HUES48 (cell line): ENCODE results near the gene MAST2.

Source experiments
- H3K27ac ChIP-seq: one replicate; pipeline ENCODE4 v1.7.0; 2013; ENCODE audit warnings: low read depth, low read length, inconsistent platforms
- H3K27me3 ChIP-seq: 2 replicates; pipeline ENCODE4 v1.6.1; 2013; ENCODE audit warnings: mild to moderate bottlenecking, low read length; ENCODE audit not compliant: control insufficient read depth, insufficient read depth
- H3K36me3 ChIP-seq: 2 replicates; pipeline ENCODE4 v1.6.1; 2013; ENCODE audit warnings: low read length; ENCODE audit not compliant: control insufficient read depth, insufficient read depth
- H3K4me1 ChIP-seq: 2 replicates; pipeline ENCODE4 v1.6.1; 2013; ENCODE audit warnings: mild to moderate bottlenecking, low read length; ENCODE audit not compliant: control insufficient read depth, insufficient read depth
- H3K4me3 ChIP-seq: 2 replicates; pipeline ENCODE4 v1.5.1; 2013; ENCODE audit warnings: mild to moderate bottlenecking, low read depth, low read length
- H3K9ac ChIP-seq: 2 replicates; pipeline ENCODE4 v1.6.1; 2013; ENCODE audit warnings: mild to moderate bottlenecking, low read depth, low read length, moderate library complexity
- H3K9me3 ChIP-seq: 2 replicates; pipeline ENCODE4 v1.6.1; 2013; ENCODE audit warnings: low read length; ENCODE audit not compliant: control insufficient read depth, insufficient read depth

The MAST2 gene

GRCh38 chr1:45876000-45876617 is 72.7 kb downstream of the MAST2 start:
- Histone ChIP-seq H3K27ac (no peak overlapping the region), H3K27me3 (no peaks in the 10 kb centered on the region), H3K36me3 (no peaks in the 10 kb centered on the region), H3K9ac (no peak overlapping the region), H3K4me1 (no peaks in the 10 kb centered on the region), H3K4me3 (no peak overlapping the region), H3K9me3 (no peaks in the 10 kb centered on the region)

GRCh38 chr1:45877264-45877663 is 73.9 kb downstream of the MAST2 start:
- Histone ChIP-seq H3K4me3 (no peak overlapping the region), H3K27me3 (no peaks in the 10 kb centered on the region), H3K9ac (no peak overlapping the region), H3K9me3 (no peaks in the 10 kb centered on the region), H3K36me3 (no peaks in the 10 kb centered on the region), H3K4me1 (peaks cover 2% of the 10 kb centered on the region; the same call in 1 of the 2 replicates), H3K27ac (no peak overlapping the region)

GRCh38 chr1:45879885-45880598 is 76.6 kb downstream of the MAST2 start:
- no peak overlapping the region for H3K4me3 ChIP-seq
- no peaks in the 10 kb centered on the region for H3K36me3 ChIP-seq
- no peak overlapping the region for H3K9ac ChIP-seq
- no peaks in the 10 kb centered on the region for H3K27me3 ChIP-seq
- no peaks in the 10 kb centered on the region for H3K9me3 ChIP-seq
- H3K4me1 ChIP-seq, result peaks cover 2% of the 10 kb centered on the region; the same call in 1 of the 2 replicates
- no peak overlapping the region for H3K27ac ChIP-seq

GRCh38 chr1:45880930-45881329 is 77.5 kb downstream of the MAST2 start:
- Histone ChIP-seq H3K27ac (no peak overlapping the region), H3K27me3 (no peaks in the 10 kb centered on the region), H3K9me3 (no peaks in the 10 kb centered on the region), H3K36me3 (no peaks in the 10 kb centered on the region), H3K9ac (no peak overlapping the region), H3K4me1 (peaks cover 2% of the 10 kb centered on the region; the same call in 1 of the 2 replicates), H3K4me3 (no peak overlapping the region)

- Histone ChIP-seq H3K27me3 (no peaks in the 10 kb centered on the region), H3K4me3 (no peak overlapping the region), H3K27ac (no peak overlapping the region), H3K9me3 (no peaks in the 10 kb centered on the region), H3K4me1 (peaks cover 2% of the 10 kb centered on the region; the same call in 1 of the 2 replicates), H3K36me3 (no peaks in the 10 kb centered on the region), H3K9ac (no peak overlapping the region)
Measured at GRCh38 chr1:45883658-45884057, 80.2 kb downstream of the MAST2 start.

GRCh38 chr1:45884700-45885099 is 81.3 kb downstream of the MAST2 start:
- Histone ChIP-seq H3K4me3 (no peak overlapping the region), H3K9ac (no peak overlapping the region), H3K36me3 (no peaks in the 10 kb centered on the region), H3K4me1 (peaks cover 2% of the 10 kb centered on the region; the same call in 1 of the 2 replicates), H3K27ac (no peak overlapping the region), H3K9me3 (no peaks in the 10 kb centered on the region), H3K27me3 (no peaks in the 10 kb centered on the region)

GRCh38 chr1:45886229-45886628 is 82.8 kb downstream of the MAST2 start:
- no peaks in the 10 kb centered on the region for H3K36me3 ChIP-seq
- H3K9ac ChIP-seq, result no peak overlapping the region
- H3K4me1 ChIP-seq, result peaks cover 2% of the 10 kb centered on the region; the same call in 1 of the 2 replicates
- no peak overlapping the region for H3K4me3 ChIP-seq
- H3K9me3 ChIP-seq, result no peaks in the 10 kb centered on the region
- no peaks in the 10 kb centered on the region for H3K27me3 ChIP-seq
- H3K27ac ChIP-seq, result no peak overlapping the region

- no peaks in the 10 kb centered on the region for H3K9me3 ChIP-seq
Measured at GRCh38 chr1:45887156-45887842, 83.9 kb downstream of the MAST2 start.

GRCh38 chr1:45890078-45890477 is 86.7 kb downstream of the MAST2 start:
- Histone ChIP-seq H3K4me1 (no peaks in the 10 kb centered on the region), H3K27me3 (no peaks in the 10 kb centered on the region), H3K36me3 (no peaks in the 10 kb centered on the region), H3K9me3 (no peaks in the 10 kb centered on the region), H3K27ac (no peak overlapping the region), H3K4me3 (no peak overlapping the region), H3K9ac (no peak overlapping the region)

More at GRCh38 chr1:45887156-45887842, 83.9 kb downstream of the MAST2 start:
- Histone ChIP-seq H3K4me1 (no peaks in the 10 kb centered on the region), H3K27ac (no peak overlapping the region), H3K4me3 (no peak overlapping the region), H3K36me3 (no peaks in the 10 kb centered on the region), H3K9ac (no peak overlapping the region), H3K27me3 (no peaks in the 10 kb centered on the region)

GRCh38 chr1:45891087-45891486 is 87.7 kb downstream of the MAST2 start:
- no peaks in the 10 kb centered on the region for H3K9me3 ChIP-seq
- no peak overlapping the region for H3K4me3 ChIP-seq
- no peak overlapping the region for H3K27ac ChIP-seq
- H3K4me1 ChIP-seq, result no peaks in the 10 kb centered on the region
- H3K36me3 ChIP-seq, result no peaks in the 10 kb centered on the region
- H3K9ac ChIP-seq, result no peak overlapping the region
- no peaks in the 10 kb centered on the region for H3K27me3 ChIP-seq
